ENCODE results near the gene C1orf53.

- TF ChIP-seq CTCF (IDR thresholded peaks at IDR 0.05; ENCODE audit: low read depth, low read length) = peak; percentile 96
- no peak for TF ChIP-seq EZH2phosphoT487 (IDR thresholded peaks at IDR 0.05; ENCODE audit: low read depth)
Observed at GRCh38 chr1:197868751-197869489, 33.5 kb upstream of the C1orf53 start.
